GM18505 (cell line): ENCODE data around the gene S100A3.
"Not testable (repeated sequence)": the region's sequence is repeated elsewhere in the genome, so short reads cannot be mapped to it uniquely, and the experiment has no call there.

Source experiments
- ATAC-seq: cut with Tn5 transposase; IDR thresholded peaks from one replicate; pipeline ENCODE4 v1.9.1; 2021; ENCODE audit not compliant: unreplicated experiment
- POLR2A ChIP-seq: IDR thresholded peaks from 4 replicates; pipeline ENCODE4 v1.6.1; 2011; ENCODE audit warnings: borderline replicate concordance; ENCODE audit not compliant: insufficient read depth, insufficient read length; ENCODE audit errors: extremely low read depth

Gene S100A3

GRCh38 chr1:153525088-153525728 is 23.9 kb downstream of the S100A3 start:
- ATAC-seq = no peak
- no peak for TF ChIP-seq POLR2A

- not testable (repeated sequence) for ATAC-seq
Measured at GRCh38 chr1:153522353-153523048, 26.6 kb downstream of the S100A3 start.

GRCh38 chr1:153521808-153522207 is 27.2 kb downstream of the S100A3 start:
- ATAC-seq = not testable (repeated sequence)

- ATAC-seq = no peak
- no peak for TF ChIP-seq POLR2A
Measured at GRCh38 chr1:153520818-153521476, 28.1 kb downstream of the S100A3 start.

- not testable (repeated sequence) for ATAC-seq
Measured at GRCh38 chr1:153520137-153520691, 28.8 kb downstream of the S100A3 start.

- no peak for TF ChIP-seq POLR2A
- ATAC-seq = no peak
Measured at GRCh38 chr1:153519242-153519641, 29.8 kb downstream of the S100A3 start.

- no peak for ATAC-seq
- TF ChIP-seq POLR2A = no peak
Measured at GRCh38 chr1:153515504-153516394, 33.3 kb downstream of the S100A3 start.

- ATAC-seq = no peak
- no peak for TF ChIP-seq POLR2A
Measured at GRCh38 chr1:153513666-153514065, 35.4 kb downstream of the S100A3 start.

- no peak for ATAC-seq
Measured at GRCh38 chr1:153513023-153513422, 36.0 kb downstream of the S100A3 start.

GRCh38 chr1:153510984-153511410 is 38.1 kb downstream of the S100A3 start:
- ATAC-seq = no peak
- TF ChIP-seq POLR2A = no peak

More at GRCh38 chr1:153513023-153513422, 36.0 kb downstream of the S100A3 start:
- TF ChIP-seq POLR2A = no peak

GRCh38 chr1:153509729-153510354 is 39.2 kb downstream of the S100A3 start:
- no peak for ATAC-seq
- TF ChIP-seq POLR2A = no peak

GRCh38 chr1:153509036-153509435 is 40.0 kb downstream of the S100A3 start:
- no peak for TF ChIP-seq POLR2A
- ATAC-seq = no peak
